ENCODE results near the gene COPG1. TPM values are rescaled to one million over a fixed set of nuclear protein-coding genes. Genes with fewer than 3 reads are reported as not detected.

The COPG1 gene
- total and polyA plus RNA-seq, 9 of the 15 experiments (the other 6 are each of a cell fraction or from before 2014, with no cell fraction given), result 40.3 to 105 (median 62.4) TPM

DNA sequence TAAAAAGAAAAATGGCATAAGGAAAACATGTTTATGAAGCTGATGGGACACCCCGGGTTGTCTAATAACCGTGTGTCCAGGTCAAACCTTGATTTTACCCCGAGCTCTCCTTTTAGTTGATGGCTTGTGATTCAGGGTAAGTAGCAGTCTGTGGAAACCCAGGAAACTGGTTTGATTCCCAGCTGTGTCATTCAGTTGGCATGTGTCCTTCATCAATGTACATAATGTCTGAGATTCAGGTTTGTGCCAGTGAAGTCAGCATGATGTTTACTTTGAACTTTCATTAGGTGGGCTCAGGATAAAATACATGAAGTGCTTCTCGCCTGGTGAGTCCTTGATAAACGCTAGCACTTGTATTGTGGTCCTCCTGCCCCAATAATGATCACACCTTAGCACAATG, 4.3 kb upstream of the COPG1 start (continued):
- TF ChIP-seq, protein P1, sequence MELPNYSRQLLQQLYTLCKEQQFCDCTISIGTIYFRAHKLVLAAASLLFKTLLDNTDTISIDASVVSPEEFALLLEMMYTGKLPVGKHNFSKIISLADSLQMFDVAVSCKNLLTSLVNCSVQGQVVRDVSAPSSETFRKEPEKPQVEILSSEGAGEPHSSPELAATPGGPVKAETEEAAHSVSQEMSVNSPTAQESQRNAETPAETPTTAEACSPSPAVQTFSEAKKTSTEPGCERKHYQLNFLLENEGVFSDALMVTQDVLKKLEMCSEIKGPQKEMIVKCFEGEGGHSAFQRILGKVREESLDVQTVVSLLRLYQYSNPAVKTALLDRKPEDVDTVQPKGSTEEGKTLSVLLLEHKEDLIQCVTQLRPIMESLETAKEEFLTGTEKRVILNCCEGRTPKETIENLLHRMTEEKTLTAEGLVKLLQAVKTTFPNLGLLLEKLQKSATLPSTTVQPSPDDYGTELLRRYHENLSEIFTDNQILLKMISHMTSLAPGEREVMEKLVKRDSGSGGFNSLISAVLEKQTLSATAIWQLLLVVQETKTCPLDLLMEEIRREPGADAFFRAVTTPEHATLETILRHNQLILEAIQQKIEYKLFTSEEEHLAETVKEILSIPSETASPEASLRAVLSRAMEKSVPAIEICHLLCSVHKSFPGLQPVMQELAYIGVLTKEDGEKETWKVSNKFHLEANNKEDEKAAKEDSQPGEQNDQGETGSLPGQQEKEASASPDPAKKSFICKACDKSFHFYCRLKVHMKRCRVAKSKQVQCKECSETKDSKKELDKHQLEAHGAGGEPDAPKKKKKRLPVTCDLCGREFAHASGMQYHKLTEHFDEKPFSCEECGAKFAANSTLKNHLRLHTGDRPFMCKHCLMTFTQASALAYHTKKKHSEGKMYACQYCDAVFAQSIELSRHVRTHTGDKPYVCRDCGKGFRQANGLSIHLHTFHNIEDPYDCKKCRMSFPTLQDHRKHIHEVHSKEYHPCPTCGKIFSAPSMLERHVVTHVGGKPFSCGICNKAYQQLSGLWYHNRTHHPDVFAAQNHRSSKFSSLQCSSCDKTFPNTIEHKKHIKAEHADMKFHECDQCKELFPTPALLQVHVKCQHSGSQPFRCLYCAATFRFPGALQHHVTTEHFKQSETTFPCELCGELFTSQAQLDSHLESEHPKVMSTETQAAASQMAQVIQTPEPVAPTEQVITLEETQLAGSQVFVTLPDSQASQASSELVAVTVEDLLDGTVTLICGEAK (IDR thresholded peaks at IDR 0.05), result no peak
- TF ChIP-seq, protein P1 (CRISPR knock-in tag; IDR thresholded peaks at IDR 0.05), result no peak
- TF ChIP-seq MTA3 (IDR thresholded peaks at IDR 0.05; ENCODE audit: borderline replicate concordance), result no peak

All from K562 (cell line).